ENCODE measurements around the gene FCHSD2.

- TF ChIP-seq BRCA1 (IDR thresholded peaks at IDR 0.05; ENCODE audit: low read depth, low read length) (no peak), CTCF (IDR thresholded peaks at IDR 0.05; ENCODE audit: control extremely low read depth in 1 of 3, insufficient read depth in 1 of 3, low read depth in 1 of 3, low read length in 3 of 3) (no peak), POLR2A (IDR thresholded peaks at IDR 0.05; ENCODE audit: control extremely low read depth in 1 of 2, low read depth in 2 of 2, low read length in 2 of 2) (no peak), RAD21 (IDR thresholded peaks at IDR 0.05 in 1 of 2, conservative IDR thresholded peaks at IDR 0.05 in 1 of 2; ENCODE audit: low read depth in 2 of 2, low read length in 2 of 2) (no peak), POU5F1 (IDR thresholded peaks at IDR 0.05; ENCODE audit: low read depth, low read length) (no peak), MAFK (IDR thresholded peaks at IDR 0.05; ENCODE audit: low read depth, low read length) (no peak)
Measured at GRCh38 chr11:73129198-73129597, 12.9 kb downstream of the FCHSD2 start.
